ENCODE measurements around the gene NDUFA3. TPM values are rescaled to one million over a fixed set of nuclear protein-coding genes. Genes with fewer than 3 reads are reported as not detected.

NDUFA3 gene
- total and polyA plus RNA-seq, 10 of the 15 experiments (the other 5 are each of a cell fraction or from before 2014, with no cell fraction given) = 40.0 to 335 (median 153) TPM

- TF ChIP-seq ZNF592 (IDR thresholded peaks at IDR 0.05) = no peak
- TF ChIP-seq PBX3 (IDR thresholded peaks at IDR 0.05; ENCODE audit: insufficient replicate concordance, low read depth, low read length) = no peak
- TF ChIP-seq CREB1 (IDR thresholded peaks at IDR 0.05; ENCODE audit: low read depth) = peak; percentile 99
- TF ChIP-seq WRNIP1 (IDR thresholded peaks at IDR 0.05; ENCODE audit: borderline replicate concordance, low read depth, low read length) = peak; percentile 58; the same call in 1 of the 2 replicates
- no peak for TF ChIP-seq ZBTB11 (CRISPR knock-in tag; IDR thresholded peaks at IDR 0.05)
- peak; percentile 38; the same call in 1 of the 2 replicates for TF ChIP-seq CEBPZ (IDR thresholded peaks at IDR 0.05; ENCODE audit: low read depth, low read length)
- no peak for TF ChIP-seq SUPT20H (IDR thresholded peaks at IDR 0.05; ENCODE audit: borderline replicate concordance, control insufficient read depth, low read depth, low read length)
- peak; percentile 89; the same call in 1 of the 2 replicates for TF ChIP-seq HDAC2 (IDR thresholded peaks at IDR 0.05)
- no peak for TF ChIP-seq SMARCA5 (IDR thresholded peaks at IDR 0.05)
- TF ChIP-seq NR2C1 (IDR thresholded peaks at IDR 0.05) = peak; percentile 61
- TF ChIP-seq CHD4 (IDR thresholded peaks at IDR 0.05) = no peak
- TF ChIP-seq PAX8 (IDR thresholded peaks at IDR 0.05) = 0 out of 2 replicates have a peak, but pooled peaks have one; percentile 55
- TF ChIP-seq IRF5 (IDR thresholded peaks at IDR 0.05; ENCODE audit: borderline replicate concordance) = no peak
- TF ChIP-seq EED (IDR thresholded peaks at IDR 0.05; ENCODE audit: low read depth) = no peak
Observed at GRCh38 chr19:54115109-54116063, 12.7 kb downstream of the NDUFA3 start, which contains the start of the genes PRPF31 and TFPT (continued).
